AG09309 (cell line): ENCODE measurements around the gene FLAD1.
"Not testable (repeated sequence)": the region's sequence is repeated elsewhere in the genome, so short reads cannot be mapped to it uniquely, and the experiment has no call there.

ENCODE experiments used
- DNase-seq: peaks from one replicate; pipeline ENCODE4 v3.0.0-alpha.2; 2010; ENCODE audit warnings: low read depth
- H3K4me3 ChIP-seq: 2 replicates; pipeline ENCODE4 v1.5.1; 2011; ENCODE audit warnings: mild to moderate bottlenecking, low read depth, low read length, moderate library complexity; ENCODE audit not compliant: control insufficient read depth
- CTCF ChIP-seq: IDR thresholded peaks from 2 replicates; pipeline ENCODE4 v1.5.1; 2011; ENCODE audit warnings: mild to moderate bottlenecking, low read depth, low read length, inconsistent platforms; ENCODE audit not compliant: insufficient read depth, control insufficient read depth; ENCODE audit errors: missing control alignments

The FLAD1 gene

GRCh38 chr1:154992721-154993571 is 9.8 kb downstream of the FLAD1 start:
- no peak for DNase-seq
- H3K4me3 ChIP-seq = no peak overlapping the region
- TF ChIP-seq CTCF = peak; percentile 10

DNA sequence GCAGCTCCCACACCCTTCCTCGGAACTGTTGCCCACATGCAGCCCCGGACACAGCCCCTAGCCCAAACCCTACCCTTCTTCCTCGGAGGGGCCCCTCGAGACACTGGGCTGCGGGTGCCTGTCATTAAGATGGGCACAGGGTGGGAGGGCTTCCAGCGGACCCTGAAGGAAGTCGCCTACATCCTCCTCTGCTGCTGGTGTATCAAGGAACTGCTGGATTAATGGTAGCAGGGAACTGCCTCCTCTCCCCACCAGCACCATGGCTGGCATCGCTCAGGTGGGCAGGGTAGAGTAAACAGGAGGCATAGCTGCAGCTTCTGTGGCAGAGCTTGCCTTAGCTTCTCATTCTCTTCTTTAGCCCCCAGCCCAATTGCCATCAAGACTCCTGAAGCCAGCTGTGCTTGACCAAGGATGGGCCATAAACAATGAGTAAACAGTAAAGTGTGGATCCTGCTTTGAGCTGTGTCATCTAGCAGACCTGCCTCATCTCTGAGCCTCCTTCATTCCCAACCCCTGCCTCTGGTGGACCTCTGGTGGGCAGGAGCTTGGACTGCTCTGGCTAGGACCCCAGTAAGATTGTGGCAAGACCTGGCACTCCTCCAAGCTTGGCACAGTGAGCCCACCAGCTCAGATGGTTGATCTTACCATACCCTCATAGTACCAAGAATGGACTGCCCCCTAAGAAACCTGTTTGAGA is 10.6 kb downstream of the FLAD1 start, which contains the start of gene LENEP:
TSS of gene LENEP (plus strand) at position 15 of the 697 bp plus-strand sequence. CDS start at position 37, 22 bp downstream.
- no peak for TF ChIP-seq CTCF

DNA sequence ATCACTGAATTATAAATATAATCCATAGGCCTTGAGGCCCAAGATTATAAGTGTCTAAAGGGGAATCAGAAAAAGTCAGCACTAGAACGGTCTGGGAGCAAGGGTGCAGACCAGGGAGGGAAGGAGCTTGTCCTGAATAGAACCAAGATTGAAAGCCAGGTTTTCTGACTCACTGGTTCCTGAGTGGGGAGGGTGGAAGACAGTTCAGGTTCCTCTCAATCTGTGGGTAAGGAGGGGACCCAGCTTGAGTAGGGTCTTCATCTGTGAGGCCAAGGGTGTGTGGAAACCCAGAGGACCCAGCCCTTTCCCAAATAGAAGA is 11.1 kb downstream of the FLAD1 start:
- DNase-seq = no peak
- TF ChIP-seq CTCF = no peak
- H3K4me3 ChIP-seq = no peak overlapping the region

More for the DNA sequence above, 10.6 kb downstream of the FLAD1 start, which contains the start of gene LENEP:
- no peak for DNase-seq
- no peak within 1 kb of the TSS for H3K4me3 ChIP-seq

DNA sequence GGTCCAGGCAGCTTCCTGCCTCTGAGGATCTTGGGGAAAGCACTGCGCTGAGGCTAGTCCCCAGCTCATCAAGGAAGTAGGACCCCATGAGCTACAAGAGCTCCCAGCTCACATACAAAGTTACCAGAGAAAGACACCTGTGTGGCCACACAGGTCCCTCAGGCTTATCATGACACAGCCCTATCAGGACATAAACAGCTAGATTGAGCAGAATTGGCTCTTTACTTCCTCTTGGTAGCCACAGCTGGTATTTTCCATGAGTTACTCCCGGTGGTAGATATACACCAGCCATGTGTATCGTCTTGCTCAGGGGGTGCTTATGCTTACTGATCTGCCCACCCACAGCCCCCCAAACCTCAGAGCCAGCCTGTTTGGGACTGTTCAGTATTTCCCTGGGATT is 11.4 kb downstream of the FLAD1 start:
- H3K4me3 ChIP-seq = no peak overlapping the region
- DNase-seq = no peak
- TF ChIP-seq CTCF = no peak

- peak; percentile 69 for DNase-seq
- peak; percentile 52 for TF ChIP-seq CTCF
- not testable (repeated sequence) for H3K4me3 ChIP-seq
Measured at GRCh38 chr1:154995301-154995983, 12.3 kb downstream of the FLAD1 start.

- no peak overlapping the region for H3K4me3 ChIP-seq
- no peak for TF ChIP-seq CTCF
- DNase-seq = no peak
Measured at GRCh38 chr1:154996966-154997701, 14.0 kb downstream of the FLAD1 start.
